Measurements from ENCODE around the gene MAML2.

MAML2 gene

DNA sequence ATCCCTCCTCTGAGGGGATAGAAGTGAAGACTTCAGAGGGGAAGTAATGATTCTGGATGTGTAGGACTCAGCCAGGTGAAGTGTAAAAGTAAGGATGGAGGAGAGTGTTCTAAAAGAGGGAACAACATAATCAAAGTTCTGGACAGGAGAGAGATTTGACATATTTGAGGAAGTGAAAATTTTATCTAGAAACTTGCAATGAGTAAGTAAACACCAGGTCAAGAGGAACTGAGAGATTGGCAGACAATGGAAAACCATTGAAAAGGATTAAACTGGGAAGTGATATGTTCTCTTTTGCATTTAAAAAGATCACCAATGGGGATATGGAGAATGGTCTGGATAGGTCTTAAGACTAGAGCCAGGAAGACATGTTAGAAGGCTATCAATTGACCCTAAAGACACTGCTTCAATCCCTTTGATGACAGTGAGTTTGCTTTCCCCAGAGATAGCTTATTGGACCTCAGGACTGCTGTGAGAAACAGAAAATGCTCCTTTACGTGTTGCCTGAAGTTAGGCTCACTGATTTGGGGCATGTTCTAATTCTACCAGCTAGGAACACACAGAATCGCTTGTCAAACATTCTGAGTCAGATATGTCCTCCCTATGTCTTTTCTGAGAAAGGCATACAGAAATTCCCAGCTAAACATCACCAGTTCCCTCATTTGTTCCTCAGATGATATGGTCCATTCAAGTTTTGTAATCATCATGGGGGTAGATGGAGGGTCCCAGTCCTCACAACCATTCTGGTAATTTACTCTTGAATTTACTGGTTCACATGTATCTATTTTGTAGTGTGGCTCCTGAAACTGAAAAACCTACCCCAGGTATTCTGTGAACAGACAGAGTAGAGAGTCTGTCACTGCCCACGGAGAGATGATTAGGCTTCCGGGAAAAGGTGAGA lies 144.9 kb downstream of the MAML2 start:
- TF ChIP-seq, protein P1, sequence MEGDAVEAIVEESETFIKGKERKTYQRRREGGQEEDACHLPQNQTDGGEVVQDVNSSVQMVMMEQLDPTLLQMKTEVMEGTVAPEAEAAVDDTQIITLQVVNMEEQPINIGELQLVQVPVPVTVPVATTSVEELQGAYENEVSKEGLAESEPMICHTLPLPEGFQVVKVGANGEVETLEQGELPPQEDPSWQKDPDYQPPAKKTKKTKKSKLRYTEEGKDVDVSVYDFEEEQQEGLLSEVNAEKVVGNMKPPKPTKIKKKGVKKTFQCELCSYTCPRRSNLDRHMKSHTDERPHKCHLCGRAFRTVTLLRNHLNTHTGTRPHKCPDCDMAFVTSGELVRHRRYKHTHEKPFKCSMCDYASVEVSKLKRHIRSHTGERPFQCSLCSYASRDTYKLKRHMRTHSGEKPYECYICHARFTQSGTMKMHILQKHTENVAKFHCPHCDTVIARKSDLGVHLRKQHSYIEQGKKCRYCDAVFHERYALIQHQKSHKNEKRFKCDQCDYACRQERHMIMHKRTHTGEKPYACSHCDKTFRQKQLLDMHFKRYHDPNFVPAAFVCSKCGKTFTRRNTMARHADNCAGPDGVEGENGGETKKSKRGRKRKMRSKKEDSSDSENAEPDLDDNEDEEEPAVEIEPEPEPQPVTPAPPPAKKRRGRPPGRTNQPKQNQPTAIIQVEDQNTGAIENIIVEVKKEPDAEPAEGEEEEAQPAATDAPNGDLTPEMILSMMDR (IDR thresholded peaks at IDR 0.05; ENCODE audit: extremely low read depth, missing control alignments) = no peak

DNA sequence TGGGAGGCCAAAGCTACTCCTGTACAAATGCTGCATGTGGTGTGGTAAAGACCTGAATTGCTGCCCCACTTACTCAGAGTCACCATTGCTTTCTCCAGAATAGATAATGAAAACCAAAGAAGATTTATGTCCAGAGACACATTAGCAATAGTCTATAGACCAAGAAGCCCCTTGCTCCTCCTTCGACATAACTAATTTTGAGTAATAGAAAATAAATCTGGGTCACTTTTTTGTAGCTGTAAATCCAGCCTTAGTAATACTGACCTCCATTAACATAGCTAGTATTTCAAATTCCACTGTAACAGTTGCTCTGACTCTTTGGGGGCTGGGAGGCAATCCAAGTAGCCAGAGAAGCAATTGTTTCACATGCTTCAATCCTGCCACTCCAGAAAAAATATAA lies 145.9 kb downstream of the MAML2 start:
- DNase-seq (ENCODE audit: low spot score) = no peak
- TF ChIP-seq, protein P1 (IDR thresholded peaks at IDR 0.05; ENCODE audit: extremely low read depth, missing control alignments) = no peak

More for the DNA sequence above, 144.9 kb downstream of the MAML2 start:
- no peak for DNase-seq (ENCODE audit: low spot score)

DNA sequence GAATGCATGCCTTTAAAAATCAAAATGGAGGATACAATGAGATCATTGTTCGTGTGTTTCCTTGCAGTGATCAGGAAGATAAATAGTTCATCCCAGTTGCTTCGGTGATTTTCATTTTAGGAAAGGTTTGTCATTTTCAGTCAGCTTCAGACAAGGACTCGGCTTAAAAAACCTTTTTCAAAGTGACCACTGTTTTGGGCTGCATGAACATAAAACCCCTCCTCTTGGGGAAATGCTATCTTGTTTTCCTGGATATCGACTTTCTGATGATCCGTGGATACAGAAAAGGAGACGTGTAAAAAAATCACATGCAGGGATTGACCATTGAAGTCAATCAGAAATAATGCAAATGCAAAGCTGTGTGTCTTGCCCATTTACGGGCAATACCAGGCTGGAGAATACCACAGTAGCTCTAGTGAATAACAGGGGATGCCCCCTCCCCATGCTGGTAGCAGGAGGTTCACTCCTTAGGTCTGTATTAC lies 146.8 kb downstream of the MAML2 start:
- no peak for DNase-seq (ENCODE audit: low spot score)
- TF ChIP-seq, protein P1 (IDR thresholded peaks at IDR 0.05; ENCODE audit: extremely low read depth, missing control alignments) = no peak

DNA sequence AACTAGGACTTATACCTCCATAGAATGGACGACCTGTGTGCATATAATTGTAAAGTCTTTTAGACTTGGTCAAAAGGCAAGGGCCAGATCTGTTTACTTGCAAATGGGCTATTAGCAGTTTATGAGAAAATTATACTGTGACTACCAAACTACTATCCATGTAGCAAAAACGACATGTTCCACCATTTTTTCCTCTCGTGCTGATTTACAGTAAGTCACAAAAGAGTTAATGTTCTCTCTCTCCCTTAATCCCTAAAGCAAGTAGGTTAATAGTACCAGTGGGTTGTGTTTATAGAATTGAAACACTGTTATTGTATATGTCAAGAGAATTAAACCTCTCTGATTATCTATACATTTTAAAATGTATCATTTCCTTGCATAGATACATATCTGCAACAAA lies 147.3 kb downstream of the MAML2 start:
- TF ChIP-seq, protein P1 (IDR thresholded peaks at IDR 0.05; ENCODE audit: extremely low read depth, missing control alignments) = no peak
- no peak for DNase-seq (ENCODE audit: low spot score)

DNA sequence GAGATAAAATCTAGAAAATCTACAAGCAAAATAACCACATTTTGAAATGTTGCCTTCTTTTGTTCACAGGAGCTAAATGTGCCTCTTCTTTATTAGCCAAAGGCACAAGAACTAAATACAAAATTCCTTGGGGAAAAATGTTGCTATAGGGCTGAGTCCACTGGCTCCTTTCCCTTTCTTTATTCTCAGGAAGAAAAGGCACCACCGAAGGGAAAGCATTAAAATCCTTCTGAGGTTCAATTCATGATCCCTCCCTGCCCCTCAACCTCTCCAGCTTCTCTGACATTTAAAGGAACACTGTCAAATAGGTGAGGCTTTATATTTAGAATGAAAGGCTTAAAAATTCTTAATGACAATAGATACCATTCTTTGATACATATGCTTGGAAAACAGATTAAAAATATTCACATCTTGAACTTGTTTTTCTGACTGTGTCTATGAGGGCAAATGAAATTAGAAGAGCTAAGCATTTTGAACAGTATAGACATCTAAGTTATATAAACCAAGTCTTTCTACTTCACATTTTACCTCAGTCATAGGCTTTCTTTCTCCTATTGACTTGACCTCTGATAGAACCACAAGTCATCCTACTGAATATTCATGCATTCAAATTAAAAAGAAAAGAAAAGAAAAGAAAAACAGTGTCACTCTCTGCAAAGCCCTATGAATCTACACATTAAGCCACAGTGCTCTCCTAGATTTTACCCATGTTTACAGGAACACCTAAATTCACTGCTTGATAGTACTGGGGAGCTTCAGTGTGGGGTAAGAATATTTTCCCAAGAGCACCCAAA lies 148.2 kb downstream of the MAML2 start:
- DNase-seq (ENCODE audit: low spot score) = no peak
- TF ChIP-seq, protein P1 (IDR thresholded peaks at IDR 0.05; ENCODE audit: extremely low read depth, missing control alignments) = no peak

DNA sequence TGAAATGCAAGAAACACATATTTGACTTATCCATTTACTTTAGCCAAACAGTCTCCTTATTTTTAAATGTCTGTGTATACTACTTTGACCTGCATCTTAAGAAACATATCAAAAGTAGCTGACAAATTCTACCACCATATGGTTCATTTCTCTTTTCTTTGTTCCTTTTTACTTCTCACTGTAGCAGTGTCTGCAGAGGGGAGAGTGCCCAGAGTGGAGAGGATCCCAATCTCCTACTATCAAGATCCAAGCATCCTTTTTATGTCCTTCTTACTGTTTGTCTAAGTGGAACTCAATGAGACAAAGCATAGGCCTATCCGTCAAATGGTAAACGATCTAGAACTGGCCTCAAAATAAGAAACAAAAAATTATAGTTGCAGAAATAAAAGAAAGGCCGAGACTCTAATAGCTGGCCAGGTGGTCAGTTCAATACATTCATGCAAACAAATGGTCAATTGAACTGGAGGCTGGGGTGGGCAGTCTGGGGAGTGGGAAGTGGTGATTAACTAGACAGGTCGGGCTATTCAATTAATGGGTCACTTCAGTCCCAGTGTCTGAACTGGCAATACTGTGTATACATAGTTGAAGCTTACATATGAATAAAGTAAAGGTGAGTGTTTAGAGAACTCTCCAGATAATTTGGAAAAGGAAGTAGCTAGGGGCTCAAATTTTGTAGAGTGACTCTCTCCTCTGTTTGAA lies 149.1 kb downstream of the MAML2 start:
- TF ChIP-seq, protein P1 (IDR thresholded peaks at IDR 0.05; ENCODE audit: extremely low read depth, missing control alignments) = no peak
- DNase-seq (ENCODE audit: low spot score) = no peak

Measured in GM20000 (cell line).